ENCODE data around the gene PPP1R3C.

DNA sequence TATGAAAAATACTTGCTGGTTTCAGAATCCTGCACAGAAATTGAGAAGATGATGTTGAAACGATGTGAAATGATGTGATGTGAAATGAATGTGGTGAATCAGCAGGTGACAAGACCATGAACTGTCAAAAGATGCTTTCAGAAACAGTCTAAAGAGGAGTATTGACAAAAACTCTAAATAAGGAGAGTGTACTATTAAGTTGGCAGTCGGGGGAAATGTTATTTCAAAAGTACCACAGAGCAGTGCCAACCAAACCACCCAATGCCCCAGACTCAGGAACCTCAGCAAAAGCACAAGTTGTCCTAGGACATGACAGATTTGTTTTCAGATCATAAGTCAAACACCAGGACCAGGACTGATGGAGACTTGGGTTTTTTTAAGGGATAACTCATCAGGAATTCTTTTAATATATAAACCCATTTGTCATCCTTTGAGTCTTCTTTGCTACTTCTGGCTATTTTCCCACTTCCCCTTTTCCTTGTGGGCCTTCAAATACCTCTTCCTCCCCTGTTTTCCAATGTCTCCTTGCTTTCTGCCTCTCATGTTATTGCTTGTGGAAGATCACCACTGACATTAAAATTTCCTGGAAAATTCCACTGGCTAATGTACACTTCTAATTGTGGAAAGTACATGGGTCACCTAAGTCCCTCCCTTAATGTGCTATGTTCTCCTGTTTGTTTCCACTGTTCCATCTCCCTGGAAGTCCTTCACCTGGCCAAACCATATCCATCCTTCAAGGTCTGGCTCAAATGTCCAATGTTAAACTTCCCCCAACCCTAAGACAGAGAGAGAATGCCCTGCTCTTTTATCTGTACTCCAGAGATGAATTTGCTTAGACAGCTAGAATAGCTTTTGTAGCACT lies 10.2 kb upstream of the PPP1R3C start:
- TF ChIP-seq POLR2A (IDR thresholded peaks at IDR 0.05; ENCODE audit: low read depth, low read length) (no peak), POLR2AphosphoS5 (IDR thresholded peaks at IDR 0.05; ENCODE audit: low read depth, low read length) (no peak)
